ENCODE data around the gene BAZ1A. TPM values are rescaled to one million over a fixed set of nuclear protein-coding genes. Genes with fewer than 3 reads are reported as not detected.

Gene BAZ1A
- total and polyA plus RNA-seq, 2 experiments from 2014 or later = 24.2 to 26.8 TPM

- Histone ChIP-seq H3K79me2 (replicated peaks; ENCODE audit: insufficient read depth) (no peaks in the 10 kb centered on the region), H3K4me1 (ENCODE audit: insufficient read depth) (no peaks in the 10 kb centered on the region), H4K20me1 (replicated peaks; ENCODE audit: insufficient read depth) (0 out of 2 replicates have a peak, but pooled peaks cover 3% of the 10 kb centered on the region), H3K36me3 (ENCODE audit: insufficient read depth) (no peaks in the 10 kb centered on the region), H3K27ac (ENCODE audit: low read depth) (no peak overlapping the region), H2AFZ (no peak overlapping the region), H3K9me2 (ENCODE audit: insufficient read depth) (no peaks in the 10 kb centered on the region), H3K4me3 (no peak overlapping the region), H3F3A (replicated peaks; ENCODE audit: low read depth) (no peaks in the 10 kb centered on the region), H3K27me3 (ENCODE audit: insufficient read depth) (no peaks in the 10 kb centered on the region), H3K4me2 (no peak overlapping the region)
- Mint-ChIP-seq H3K36me3 (ENCODE audit: low read depth) (peaks cover 33% of the 10 kb centered on the region; the same call in 2 of the 3 replicates), H3K4me3 (no peak overlapping the region), H3K27ac (no peak overlapping the region), H3K9me3 (no peaks in the 10 kb centered on the region), H3K27me3 (ENCODE audit: insufficient read depth, low read depth, poor library complexity) (no peaks in the 10 kb centered on the region), H3K4me1 (no peaks in the 10 kb centered on the region)
- DNase-seq (ENCODE audit: low spot score) (no peak), ATAC-seq (no peak)
- no peak for TF ChIP-seq NANOG (IDR thresholded peaks at IDR 0.05; ENCODE audit: borderline replicate concordance)
- no peak for TF ChIP-seq CREB1 (CRISPR knock-in tag; IDR thresholded peaks at IDR 0.05; ENCODE audit: low read depth)
- no peak for TF ChIP-seq JUNB (IDR thresholded peaks at IDR 0.05; ENCODE audit: unreplicated experiment)
- TF ChIP-seq EZH2phosphoT487 (IDR thresholded peaks at IDR 0.05; ENCODE audit: unreplicated experiment) = no peak
- no peak for TF ChIP-seq CTCF (conservative IDR thresholded peaks at IDR 0.05; ENCODE audit: low read depth in 2 of 2)
- no peak for TF ChIP-seq ZNF331 (CRISPR knock-in tag; IDR thresholded peaks at IDR 0.05; ENCODE audit: low read depth)
- TF ChIP-seq ETS1 (IDR thresholded peaks at IDR 0.05) = no peak
- no peak for TF ChIP-seq EZH2 (IDR thresholded peaks at IDR 0.05; ENCODE audit: low read depth, unreplicated experiment)
- no peak for TF ChIP-seq ZNF462 (CRISPR knock-in tag; IDR thresholded peaks at IDR 0.05)
- TF ChIP-seq ZNF114 (CRISPR knock-in tag; IDR thresholded peaks at IDR 0.05) = no peak
- TF ChIP-seq STAT1 (IDR thresholded peaks at IDR 0.05; ENCODE audit: unreplicated experiment) = no peak
Observed at GRCh38 chr14:34824826-34825225, 50.3 kb downstream of the BAZ1A start.
